HG03469 (cell line): ENCODE data around the gene ARHGEF1.

ENCODE experiments used
- ATAC-seq: cut with Tn5 transposase; IDR thresholded peaks from one replicate; pipeline ENCODE4 v1.9.1; 2021; ENCODE audit warnings: mild to moderate bottlenecking, moderate library complexity, moderate number of reproducible peaks; ENCODE audit not compliant: unreplicated experiment

Gene ARHGEF1

DNA sequence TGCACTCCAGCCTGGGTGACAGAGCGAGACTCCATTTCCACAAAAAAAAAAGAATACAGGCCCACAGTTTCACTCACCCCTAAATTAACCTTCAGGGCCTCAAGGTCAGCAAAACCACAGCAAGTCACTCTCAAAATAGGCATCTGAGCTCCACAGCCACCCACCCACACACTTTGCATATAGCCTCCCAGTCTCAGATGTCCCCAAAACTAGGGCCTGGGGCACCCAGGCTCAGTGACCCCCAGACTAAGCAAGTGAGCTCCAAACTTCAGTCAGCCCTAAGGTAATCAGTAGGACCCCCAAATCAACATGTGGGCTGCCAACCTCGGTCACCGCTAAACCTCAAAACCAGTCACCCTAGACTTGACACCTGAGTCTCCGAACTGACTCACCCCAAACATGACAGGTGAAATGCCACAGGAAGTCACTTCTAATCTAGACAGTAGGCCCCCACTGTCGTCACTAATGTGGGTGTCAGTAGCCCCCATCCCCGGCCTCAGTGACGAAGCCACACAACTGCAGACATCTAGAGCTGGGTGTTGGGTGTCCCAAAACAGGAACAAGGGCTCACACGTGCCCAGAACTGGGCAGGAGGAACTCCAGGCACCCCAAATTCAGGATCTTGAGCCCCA is 62.3 kb downstream of the ARHGEF1 start:
- ATAC-seq, result peak; percentile 59

DNA sequence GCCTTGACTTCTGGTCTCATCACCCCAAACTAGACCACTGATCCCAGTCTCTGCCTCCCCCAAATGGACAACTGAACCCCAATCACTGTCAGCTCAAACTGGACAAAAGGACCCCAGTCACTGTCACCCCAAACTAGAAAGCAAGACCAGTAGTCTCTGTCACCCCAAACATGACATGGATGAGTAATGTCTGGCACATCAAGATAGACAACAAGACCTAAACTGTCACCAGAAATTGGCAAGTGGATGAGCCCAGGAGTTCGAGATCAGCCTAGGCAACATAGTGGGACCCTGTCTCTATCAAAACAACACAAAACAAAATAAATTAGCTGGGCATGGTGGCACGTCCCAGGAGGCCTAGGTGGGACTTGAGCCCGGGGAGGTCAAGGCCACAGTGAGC is 64.1 kb downstream of the ARHGEF1 start:
- no peak for ATAC-seq

DNA sequence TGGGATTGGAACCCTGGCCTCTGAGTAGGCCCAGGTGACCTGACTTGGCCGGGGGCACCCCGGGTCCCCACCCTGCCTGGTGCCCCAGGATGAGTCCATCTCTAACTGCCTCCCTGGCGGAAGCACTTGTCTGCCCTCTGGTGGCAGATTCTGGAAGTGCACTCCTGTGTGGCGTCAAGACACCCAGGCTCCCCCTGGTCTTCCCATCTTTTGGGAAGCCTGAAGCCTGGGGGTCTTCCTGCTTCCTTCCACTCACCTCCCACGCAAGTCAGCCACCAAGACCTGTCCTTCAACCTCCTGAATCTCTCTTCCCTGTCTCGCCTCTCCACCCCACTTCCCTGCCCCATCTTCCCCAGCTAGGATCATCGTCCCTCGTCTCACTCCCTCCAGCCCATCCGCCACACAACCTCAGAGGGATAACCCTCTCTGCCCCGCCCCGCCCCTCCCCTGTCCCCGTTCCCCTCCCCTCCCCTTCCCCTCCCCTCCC is 68.7 kb downstream of the ARHGEF1 start:
- ATAC-seq, result no peak

DNA sequence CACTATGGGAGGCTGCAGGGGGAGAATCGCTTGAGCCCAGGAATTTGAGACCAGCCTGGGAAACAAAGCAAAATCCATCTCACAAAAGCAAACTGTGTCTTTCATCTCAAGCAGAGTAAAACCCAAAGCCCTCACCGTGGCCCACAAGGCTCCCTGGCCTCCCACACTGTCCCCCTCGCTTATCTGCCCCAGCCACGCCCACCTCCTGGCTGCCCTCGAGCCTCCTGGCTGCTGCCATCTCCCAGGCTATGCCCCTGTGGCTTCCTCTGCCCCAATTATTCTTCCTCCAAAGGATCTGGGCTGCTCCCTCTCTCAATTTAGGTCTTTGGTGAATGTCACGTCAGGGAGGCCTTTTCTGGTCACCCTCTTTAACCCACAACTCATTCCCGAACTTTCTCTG is 72.5 kb downstream of the ARHGEF1 start:
- no peak for ATAC-seq

DNA sequence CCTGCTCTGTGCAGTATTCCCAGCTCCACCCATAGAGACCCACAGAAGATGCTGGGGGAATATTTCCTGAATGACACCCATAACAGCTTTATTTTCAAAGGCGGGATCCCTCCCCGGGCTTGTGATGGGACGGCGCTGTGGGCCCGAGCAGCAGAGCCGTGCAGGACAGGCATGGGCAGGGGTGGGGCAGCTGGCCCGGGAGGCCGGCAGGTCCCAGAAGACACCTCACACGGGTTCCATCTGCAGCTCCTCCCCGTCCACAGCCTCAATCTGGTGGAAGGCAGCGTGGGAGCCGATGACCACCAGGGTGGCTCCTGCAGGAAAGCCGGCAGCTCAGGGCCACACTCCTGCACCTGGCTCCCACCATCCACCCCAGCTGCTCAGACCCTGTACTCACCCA is 73.6 kb downstream of the ARHGEF1 start:
- no peak for ATAC-seq
